GM21360 (cell line): ENCODE measurements around the gene CARF.
"Not testable (repeated sequence)": the region's sequence is repeated elsewhere in the genome, so short reads cannot be mapped to it uniquely, and the experiment has no call there.

Experiments
- ATAC-seq: cut with Tn5 transposase; IDR thresholded peaks from one replicate; pipeline ENCODE4 v1.9.1; 2021; ENCODE audit warnings: mild to moderate bottlenecking, moderate library complexity; ENCODE audit not compliant: unreplicated experiment

The CARF gene

DNA sequence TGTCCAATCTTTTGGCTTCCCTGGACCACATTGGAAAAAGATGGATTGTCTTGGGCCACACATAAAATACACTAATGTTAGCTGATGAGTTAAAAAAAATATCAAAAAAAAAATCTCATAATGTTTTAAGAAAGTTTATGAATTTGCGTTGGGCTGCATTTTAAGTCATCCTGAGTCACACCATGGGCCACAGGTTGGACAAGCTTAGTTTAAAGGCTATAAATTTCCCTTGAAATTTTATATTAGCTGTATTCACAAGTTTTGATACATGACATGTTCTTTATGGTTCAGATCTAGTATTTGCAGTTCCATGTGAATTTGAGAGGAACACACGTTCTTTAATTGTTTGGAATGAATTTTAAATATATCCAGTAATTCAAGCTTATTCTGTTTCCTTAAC, 21.9 kb downstream of the CARF start:
- no peak for ATAC-seq

DNA sequence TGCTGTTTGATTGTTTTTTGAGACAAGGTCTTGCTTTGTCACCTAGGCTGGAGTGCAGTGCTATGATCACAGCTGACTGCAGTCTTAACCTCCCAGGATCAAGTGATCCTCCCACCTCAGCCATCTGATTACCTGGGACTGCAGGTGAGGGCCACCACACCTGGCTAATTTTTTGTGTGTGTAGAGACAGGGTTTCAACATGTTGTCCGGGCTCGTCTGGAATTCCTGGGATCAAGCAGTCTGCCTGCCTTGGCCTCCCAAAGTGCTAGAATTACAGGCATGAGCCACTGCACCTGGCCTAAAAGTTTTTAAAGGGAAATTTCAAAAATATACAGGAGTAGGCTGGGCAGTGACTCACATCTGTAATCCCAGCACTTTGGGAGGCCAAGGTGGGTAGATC, 22.4 kb downstream of the CARF start:
- no peak for ATAC-seq

DNA sequence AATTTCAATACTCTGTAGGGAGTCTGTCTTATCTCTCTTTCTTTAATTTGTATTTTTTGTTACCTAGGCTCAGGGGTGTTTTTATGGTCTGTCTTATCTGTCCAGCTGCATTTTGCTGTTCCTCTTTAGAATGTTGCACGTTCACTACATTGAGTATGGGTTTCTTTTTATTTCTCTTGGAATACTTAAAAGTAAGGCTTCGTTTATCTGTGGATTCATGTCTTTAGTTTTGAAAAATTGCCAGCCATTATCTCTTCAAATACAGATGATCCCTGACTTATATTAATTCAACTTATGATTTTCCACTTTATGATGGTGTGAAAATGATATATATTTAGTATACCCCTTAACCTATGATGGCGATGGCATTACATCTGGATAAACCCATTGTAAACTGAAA, 26.9 kb downstream of the CARF start:
- ATAC-seq = no peak

- ATAC-seq = no peak
Observed at GRCh38 chr2:202941771-202942170, 29.7 kb downstream of the CARF start.

DNA sequence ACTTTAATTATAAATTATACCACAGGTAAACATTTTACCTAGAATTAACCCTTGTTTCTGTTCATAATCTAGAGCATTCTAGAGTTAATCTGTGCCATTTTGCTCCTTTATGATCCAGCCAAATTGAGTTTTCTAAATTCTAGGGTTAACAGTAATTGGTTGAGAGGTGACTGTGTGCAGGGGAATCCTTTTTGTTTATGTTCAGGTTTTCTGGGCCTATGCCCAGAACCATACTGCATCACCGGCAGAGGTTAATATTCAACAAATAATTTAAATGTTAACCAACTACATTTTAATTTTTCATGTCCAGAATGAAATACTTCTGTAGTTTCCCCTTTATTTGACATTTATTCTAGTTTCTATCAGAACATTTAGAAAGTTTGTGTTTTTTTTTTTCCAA, 32.3 kb downstream of the CARF start:
- no peak for ATAC-seq

DNA sequence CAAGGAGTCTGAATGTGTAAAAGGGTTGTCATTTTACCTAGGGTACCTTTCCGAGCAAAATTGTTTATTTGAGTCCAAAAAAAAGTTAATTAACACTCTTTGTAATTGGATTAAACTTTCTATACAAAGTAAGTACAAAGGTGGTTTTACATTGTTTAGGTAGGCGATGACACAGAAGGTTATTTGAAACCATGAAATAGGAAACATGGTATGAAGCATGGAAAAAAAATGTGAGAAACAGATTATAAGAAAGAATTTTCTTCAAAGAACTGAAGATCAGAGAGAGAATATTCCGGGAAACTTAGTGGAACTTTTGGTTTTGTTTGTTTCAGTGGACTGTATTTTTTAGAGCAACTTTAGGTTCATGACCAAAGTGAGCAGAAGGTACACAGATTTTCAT, 32.7 kb downstream of the CARF start:
- no peak for ATAC-seq

DNA sequence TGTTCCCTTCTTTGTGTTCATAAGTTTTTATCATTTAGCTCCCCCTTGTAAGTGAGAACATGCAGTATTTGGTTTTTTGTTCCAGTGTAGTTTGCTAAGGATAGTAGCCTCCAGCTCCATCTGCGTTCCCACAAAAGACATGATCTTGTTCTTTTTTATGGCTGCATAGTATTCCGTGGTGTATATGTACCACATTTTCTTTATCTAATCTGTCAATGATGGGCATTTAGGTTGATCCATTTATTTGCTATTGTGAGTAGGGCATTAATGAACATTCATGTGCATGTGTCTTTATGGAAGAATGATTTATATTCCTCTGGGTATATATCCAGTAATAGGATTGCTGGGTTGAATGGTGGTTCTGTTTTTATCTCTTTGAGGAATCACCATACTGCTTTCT, 33.4 kb downstream of the CARF start:
- no peak for ATAC-seq

GRCh38 chr2:202949333-202949732, 37.3 kb downstream of the CARF start:
- not testable (repeated sequence) for ATAC-seq

GRCh38 chr2:202950592-202950991, 38.5 kb downstream of the CARF start:
- no peak for ATAC-seq

DNA sequence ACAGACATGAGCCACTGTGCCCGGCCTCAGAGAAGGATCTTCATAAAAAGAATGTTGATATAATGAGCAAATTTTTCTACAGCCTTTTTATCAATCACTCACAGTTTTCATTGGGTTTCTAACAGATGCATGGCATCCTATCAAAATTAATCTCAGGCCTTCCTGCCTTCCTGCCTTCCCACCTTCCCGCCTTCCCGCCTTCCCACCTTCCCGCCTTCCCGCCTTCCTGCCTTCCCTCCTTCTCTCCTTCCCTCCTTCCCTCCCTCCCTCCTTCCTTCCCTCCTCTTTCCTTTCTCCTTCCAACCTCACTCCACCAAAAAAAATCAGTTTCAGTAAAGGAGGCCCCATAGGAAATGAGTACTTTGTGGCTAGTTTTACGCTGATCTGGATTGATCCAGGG, 48.4 kb downstream of the CARF start:
- ATAC-seq = no peak

- no peak for ATAC-seq
Observed at GRCh38 chr2:202963712-202964111, 51.6 kb downstream of the CARF start.

- ATAC-seq = no peak
Observed at GRCh38 chr2:202965810-202966460, 53.9 kb downstream of the CARF start.

DNA sequence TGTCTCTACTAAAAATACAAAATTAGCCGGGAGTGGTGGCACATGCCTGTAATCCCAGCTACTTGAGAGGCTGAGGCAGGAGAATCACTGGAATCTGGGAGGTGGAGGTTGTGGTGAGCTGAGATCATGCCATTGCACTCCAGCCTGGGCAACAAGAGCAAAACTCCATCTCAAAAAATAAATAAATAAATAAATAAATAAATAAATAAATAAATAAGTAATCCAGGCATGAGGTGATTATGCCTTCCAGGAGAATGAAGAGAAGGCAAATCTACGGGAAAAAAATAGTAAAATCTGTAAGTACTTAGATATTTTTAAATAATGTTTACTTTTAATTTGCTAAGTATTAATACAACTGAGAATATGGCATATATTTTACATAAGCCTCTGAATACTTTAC, 57.3 kb downstream of the CARF start:
- not testable (repeated sequence) for ATAC-seq

DNA sequence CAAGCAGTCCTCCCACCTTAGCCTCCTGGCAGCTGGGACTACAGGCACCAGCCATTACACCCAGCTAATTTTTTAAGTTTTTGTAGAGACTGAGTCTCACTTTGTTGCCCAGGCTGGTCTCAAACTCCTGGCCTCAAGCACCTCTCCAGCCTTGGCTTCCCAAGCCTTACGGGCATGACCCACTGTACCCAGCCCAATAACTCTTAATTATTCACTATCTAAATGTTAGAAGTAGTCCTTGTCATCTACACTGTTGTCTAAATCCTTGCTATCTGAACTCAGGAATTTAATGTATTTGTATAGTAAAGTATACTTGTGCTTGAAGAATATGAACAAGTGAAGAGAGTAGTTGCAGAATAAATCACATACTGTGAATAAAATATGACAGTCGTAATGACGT, 64.7 kb downstream of the CARF start:
- no peak for ATAC-seq

GRCh38 chr2:202982779-202983491, 70.9 kb downstream of the CARF start:
- ATAC-seq = no peak

GRCh38 chr2:202989749-202990148, 77.7 kb downstream of the CARF start:
- ATAC-seq = no peak

DNA sequence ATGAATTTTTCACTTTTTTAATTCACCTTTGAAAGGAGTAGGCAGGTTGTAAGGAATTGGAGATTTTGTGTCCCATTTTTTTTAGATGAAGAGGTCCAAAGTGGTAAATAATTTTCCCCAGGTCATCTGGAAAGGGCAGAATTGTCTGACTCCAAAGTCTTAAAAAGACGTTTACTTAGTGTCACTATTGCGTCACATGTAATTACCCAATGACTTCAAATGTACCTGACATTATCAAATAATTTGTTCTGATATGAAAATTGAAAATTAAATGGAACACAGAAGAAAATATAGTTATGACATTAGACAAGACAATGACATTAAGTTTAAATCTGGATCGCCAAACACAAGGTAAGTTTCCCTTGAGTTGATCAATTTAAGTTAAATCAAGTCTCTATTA, 78.4 kb downstream of the CARF start:
- ATAC-seq = no peak

GRCh38 chr2:202997113-202997512, 85.0 kb downstream of the CARF start:
- ATAC-seq = not testable (repeated sequence)

DNA sequence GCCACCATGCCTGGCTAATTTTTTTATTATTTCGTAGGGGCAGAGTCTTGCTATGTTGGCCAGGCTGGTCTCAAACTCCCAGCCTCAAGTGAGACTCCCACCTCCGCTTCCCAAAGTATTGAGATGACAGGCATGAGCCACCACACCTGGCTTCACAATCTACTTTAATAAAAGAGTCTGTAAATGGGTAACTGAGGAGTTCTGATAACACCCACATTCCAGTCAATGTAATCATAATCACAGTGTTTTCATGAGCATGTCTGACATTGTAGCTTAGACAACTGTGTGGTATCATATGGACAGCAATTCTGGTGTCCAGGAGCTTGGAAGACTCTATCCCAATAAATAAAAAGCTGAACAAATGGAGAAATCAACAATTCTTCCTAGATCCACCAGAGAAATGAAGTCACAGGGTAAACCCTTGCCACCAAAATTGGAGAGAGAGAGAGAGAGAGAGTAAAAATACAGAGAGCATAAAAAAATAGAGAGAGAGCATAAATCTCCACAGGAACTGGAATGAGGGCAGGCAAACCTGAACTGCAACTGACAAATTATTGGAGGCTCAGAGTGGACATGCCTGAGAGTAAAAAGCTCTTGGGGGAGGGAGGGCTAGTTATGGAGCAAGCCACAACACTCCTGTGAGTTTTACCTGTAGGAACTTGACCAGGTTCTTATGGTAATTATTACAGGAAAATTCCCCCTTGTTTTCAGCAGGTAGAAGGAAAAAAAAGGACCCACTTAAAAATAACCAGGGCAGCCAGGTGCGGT, 90.2 kb downstream of the CARF start:
- no peak for ATAC-seq

DNA sequence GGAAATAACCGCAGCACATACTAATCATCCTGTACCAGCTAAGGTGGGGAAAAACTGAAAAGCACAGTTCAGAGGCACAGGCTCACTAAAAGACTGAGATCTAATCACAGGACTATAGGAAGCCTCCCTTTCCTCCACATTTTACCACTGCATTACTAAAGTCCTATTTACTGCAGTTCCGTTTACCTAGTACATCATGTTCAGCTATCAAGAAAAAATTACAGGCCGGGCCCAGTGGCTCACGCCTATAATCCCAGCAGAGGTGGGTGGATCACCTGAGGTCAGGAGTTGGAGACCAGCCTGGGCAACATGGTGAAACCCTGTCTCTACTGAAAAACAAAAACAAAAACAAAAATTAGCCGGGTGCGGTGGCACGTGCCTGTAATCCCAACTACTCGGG, 91.6 kb downstream of the CARF start:
- no peak for ATAC-seq

GRCh38 chr2:203014456-203015199, 102.6 kb downstream of the CARF start, which contains the start of gene NBEAL1:
NBEAL1 (plus strand) TSS chr2:203014875; CDS start chr2:203016385, 1,510 bp downstream.
- ATAC-seq = peak; percentile 96
